GM18511 (cell line): ENCODE data around the gene RAP1GDS1.

ENCODE experiments used
- ATAC-seq: cut with Tn5 transposase; IDR thresholded peaks from one replicate; pipeline ENCODE4 v1.9.1; 2021; ENCODE audit warnings: mild to moderate bottlenecking, moderate library complexity; ENCODE audit not compliant: unreplicated experiment

Gene RAP1GDS1

GRCh38 chr4:98260579-98261404 is at the start of gene RAP1GDS1:
RAP1GDS1 (plus strand) TSS chr4:98261384; CDS start chr4:98261566, 182 bp downstream.
- ATAC-seq: peak; percentile 86

- ATAC-seq: no peak
Measured at GRCh38 chr4:98222306-98222705, 38.9 kb upstream of the RAP1GDS1 start.

GRCh38 chr4:98226396-98226795 is 34.8 kb upstream of the RAP1GDS1 start:
- no peak for ATAC-seq

- ATAC-seq: no peak
Measured at GRCh38 chr4:98230961-98231360, 30.2 kb upstream of the RAP1GDS1 start.

- ATAC-seq: no peak
Measured at GRCh38 chr4:98232202-98232601, 29.0 kb upstream of the RAP1GDS1 start.

GRCh38 chr4:98237204-98237603 is 24.0 kb upstream of the RAP1GDS1 start:
- ATAC-seq: no peak

GRCh38 chr4:98242063-98242462 is 19.1 kb upstream of the RAP1GDS1 start:
- no peak for ATAC-seq

- no peak for ATAC-seq
Measured at GRCh38 chr4:98242538-98242937, 18.6 kb upstream of the RAP1GDS1 start.

- no peak for ATAC-seq
Measured at GRCh38 chr4:98245226-98245625, 16.0 kb upstream of the RAP1GDS1 start.

- ATAC-seq: no peak
Measured at GRCh38 chr4:98248934-98249333, 12.2 kb upstream of the RAP1GDS1 start.

GRCh38 chr4:98249831-98250230 is 11.4 kb upstream of the RAP1GDS1 start:
- ATAC-seq: no peak

- ATAC-seq: no peak
Measured at GRCh38 chr4:98253499-98253898, 7.7 kb upstream of the RAP1GDS1 start.

- ATAC-seq: peak; percentile 25
Measured at GRCh38 chr4:98260047-98260578, 1.1 kb upstream of the RAP1GDS1 start.

- ATAC-seq: peak; percentile 13
Measured at GRCh38 chr4:98261405-98262291, 464 bp downstream of the RAP1GDS1 start.

GRCh38 chr4:98262431-98262830 is 1.2 kb downstream of the RAP1GDS1 start:
- ATAC-seq: no peak

GRCh38 chr4:98267498-98267897 is 6.3 kb downstream of the RAP1GDS1 start:
- no peak for ATAC-seq

GRCh38 chr4:98275145-98275544 is 14.0 kb downstream of the RAP1GDS1 start:
- ATAC-seq: no peak

GRCh38 chr4:98283219-98284189 is 22.3 kb downstream of the RAP1GDS1 start:
- no peak for ATAC-seq

GRCh38 chr4:98284640-98285046 is 23.5 kb downstream of the RAP1GDS1 start:
- no peak for ATAC-seq

- ATAC-seq: no peak
Measured at GRCh38 chr4:98285676-98286075, 24.5 kb downstream of the RAP1GDS1 start.
